Measurements from ENCODE around the gene SLX4.

DNA sequence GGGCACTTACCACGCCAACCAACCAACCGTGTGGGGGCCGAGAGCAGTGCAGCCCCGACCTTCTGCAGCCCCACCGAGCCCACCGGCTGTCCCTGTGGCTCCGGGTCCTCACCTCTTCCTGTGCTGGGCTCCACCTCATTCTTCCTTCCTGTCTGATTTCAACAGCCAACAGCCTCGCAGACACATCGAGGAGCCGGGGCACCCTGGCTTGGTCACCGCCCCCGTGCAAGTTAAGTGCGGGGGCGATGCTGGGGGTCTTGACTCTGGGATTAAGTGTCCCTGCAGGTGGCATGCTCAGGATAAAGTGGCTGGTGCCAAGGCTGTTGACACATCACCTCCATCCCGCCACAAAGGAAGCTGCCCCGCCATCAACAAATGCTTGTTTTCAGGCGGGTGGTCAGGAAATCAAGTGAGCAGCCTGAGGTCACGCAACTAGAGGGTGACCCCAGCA is 34.1 kb downstream of the SLX4 start, which contains the start of gene NLRC3:
- TF ChIP-seq POLR2A (IDR thresholded peaks at IDR 0.05) (no peak), CTCF (IDR thresholded peaks at IDR 0.05) (no peak)

Data from lower leg skin (tissue), 3 donors.